Adrenal gland (tissue), 5 donors: ENCODE measurements around the gene APOA1.

Experiments used
- CTCF ChIP-seq, 6 experiments: fragments of 450-650 bp in 4 of 6; fragments of 200-600 bp in 2 of 6; sonication (generic) in 1 of 6; IDR thresholded peaks; 1 replicate in 5 of 6; 2 replicates in 1 of 6; pipeline versions ENCODE4 v1.5.1 to v1.8.0; 2016 to 2021; ENCODE audit warnings: antibody characterized with exemption in 6 of 6, mild to moderate bottlenecking in 2 of 6, moderate library complexity in 1 of 6
- POLR2A ChIP-seq, 2 donors: fragments of 450-650 bp; IDR thresholded peaks; one replicate each; pipeline ENCODE4 v1.6.1; 2017; ENCODE audit warnings: antibody characterized with exemption in 2 of 2, mild to moderate bottlenecking in 2 of 2, moderate library complexity in 1 of 2
- donor health status: DM: no; HTN: no; CAD: no.

- TF ChIP-seq CTCF (IDR thresholded peaks at IDR 0.05), result no peak
- no peak for TF ChIP-seq POLR2A (IDR thresholded peaks at IDR 0.05)
These were observed 7.1 kb downstream of the APOA1 start for GRCh38 chr11:116830184-116830912.
